ENCODE data around the gene PPP1R37. TPM values are rescaled to one million over a fixed set of nuclear protein-coding genes. Genes with fewer than 3 reads are reported as not detected.

Gene PPP1R37
- total RNA-seq, 1 experiment from 2014 or later: 46.4 TPM

DNA sequence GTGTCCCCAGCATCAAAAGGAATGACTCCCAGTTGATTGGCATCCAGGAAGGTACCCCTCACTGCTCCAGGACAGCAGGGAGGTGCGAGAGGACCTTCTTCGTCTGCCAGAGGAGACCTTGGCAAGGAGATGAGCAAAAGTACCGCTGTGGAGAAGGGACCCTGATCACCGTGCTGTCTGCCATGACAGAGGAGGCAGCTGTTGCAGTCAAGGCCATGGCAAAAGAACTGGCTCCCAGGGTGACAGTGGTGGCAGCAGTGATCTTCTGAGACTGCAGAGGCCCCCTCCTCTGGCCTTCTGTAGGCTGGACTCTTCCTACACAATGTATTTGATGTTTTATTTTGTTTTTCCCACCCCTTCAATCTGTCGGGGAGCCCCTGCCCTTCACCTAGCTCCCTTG lies 35.8 kb downstream of the PPP1R37 start:
- no peak for TF ChIP-seq EZH2 (IDR thresholded peaks at IDR 0.05; ENCODE audit: low read length, unreplicated experiment)
- TF ChIP-seq, protein P1, sequence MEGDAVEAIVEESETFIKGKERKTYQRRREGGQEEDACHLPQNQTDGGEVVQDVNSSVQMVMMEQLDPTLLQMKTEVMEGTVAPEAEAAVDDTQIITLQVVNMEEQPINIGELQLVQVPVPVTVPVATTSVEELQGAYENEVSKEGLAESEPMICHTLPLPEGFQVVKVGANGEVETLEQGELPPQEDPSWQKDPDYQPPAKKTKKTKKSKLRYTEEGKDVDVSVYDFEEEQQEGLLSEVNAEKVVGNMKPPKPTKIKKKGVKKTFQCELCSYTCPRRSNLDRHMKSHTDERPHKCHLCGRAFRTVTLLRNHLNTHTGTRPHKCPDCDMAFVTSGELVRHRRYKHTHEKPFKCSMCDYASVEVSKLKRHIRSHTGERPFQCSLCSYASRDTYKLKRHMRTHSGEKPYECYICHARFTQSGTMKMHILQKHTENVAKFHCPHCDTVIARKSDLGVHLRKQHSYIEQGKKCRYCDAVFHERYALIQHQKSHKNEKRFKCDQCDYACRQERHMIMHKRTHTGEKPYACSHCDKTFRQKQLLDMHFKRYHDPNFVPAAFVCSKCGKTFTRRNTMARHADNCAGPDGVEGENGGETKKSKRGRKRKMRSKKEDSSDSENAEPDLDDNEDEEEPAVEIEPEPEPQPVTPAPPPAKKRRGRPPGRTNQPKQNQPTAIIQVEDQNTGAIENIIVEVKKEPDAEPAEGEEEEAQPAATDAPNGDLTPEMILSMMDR (conservative IDR thresholded peaks at IDR 0.05; ENCODE audit: low read depth, low read length): no peak
- no peak for TF ChIP-seq EZH2phosphoT487 (IDR thresholded peaks at IDR 0.05; ENCODE audit: borderline replicate concordance, low read length)
- ATAC-seq (no peak), DNase-seq (no peak)
- Histone ChIP-seq H3K9ac (ENCODE audit: low read length) (no peak overlapping the region), H3K4me1 (ENCODE audit: insufficient read depth, low read length) (peaks cover 8% of the 10 kb centered on the region), H3K27ac (ENCODE audit: low read length) (no peak overlapping the region), H3K79me2 (ENCODE audit: low read length) (peaks cover 31% of the 10 kb centered on the region), H2AFZ (ENCODE audit: low read length) (no peak overlapping the region), H3K4me3 (ENCODE audit: low read length) (no peak overlapping the region), H3K9me2 (replicated peaks; ENCODE audit: low read length) (no peaks in the 10 kb centered on the region), H3K27me3 (ENCODE audit: low read length) (no peaks in the 10 kb centered on the region), H3F3A (ENCODE audit: low read length, unreplicated experiment) (peaks cover 2% of the 10 kb centered on the region), H4K20me1 (ENCODE audit: low read length) (no peaks in the 10 kb centered on the region; the same call in 1 of the 2 replicates), H3K36me3 (ENCODE audit: low read depth, low read length) (no peaks in the 10 kb centered on the region), H3K9me3 (ENCODE audit: low read length) (no peaks in the 10 kb centered on the region), H3K4me2 (ENCODE audit: low read length) (no peak overlapping the region)
- intact Hi-C loops (cut with micrococcal nuclease): loop anchor here (5.0 kb wide), 1 partner anchor 37 kb away; the partner anchor contains the start of gene PPP1R37
- ChIA-PET POLR2A (ENCODE audit: unreplicated experiment) (no interaction called here), CTCF (no interaction called here)
- no TSS peak for BruUV-seq (replicated peaks)

DNA sequence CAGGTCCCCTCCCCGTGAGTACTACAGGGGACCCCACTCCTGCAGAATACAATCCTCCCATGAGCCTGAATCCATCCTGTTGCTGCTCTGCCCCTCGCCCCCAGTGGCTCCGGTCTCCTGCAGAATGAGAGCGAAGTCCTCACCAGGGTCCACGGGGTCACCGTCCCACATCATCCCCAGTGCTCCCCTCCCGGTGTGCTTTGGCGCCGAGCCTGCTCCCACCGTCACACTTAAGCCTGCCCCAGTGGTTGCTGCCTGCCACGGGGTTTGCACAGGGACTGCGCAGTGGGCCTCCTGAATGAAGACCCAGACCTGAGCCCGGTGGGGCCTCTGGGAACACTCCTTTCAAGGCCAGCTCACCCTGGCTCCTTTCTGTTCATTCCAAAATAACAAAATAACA lies 37.3 kb downstream of the PPP1R37 start:
- no peaks in the 10 kb centered on the region for H3K9me3 ChIP-seq (ENCODE audit: low read length)
- H2AFZ ChIP-seq (ENCODE audit: low read length): no peak overlapping the region
- H3F3A ChIP-seq (ENCODE audit: low read length, unreplicated experiment): no peaks in the 10 kb centered on the region
- CTCF ChIA-PET: no interaction called here
- no peak overlapping the region for H3K4me3 ChIP-seq (ENCODE audit: low read length)
- H3K79me2 ChIP-seq (ENCODE audit: low read length): peaks cover 18% of the 10 kb centered on the region
- no TSS peak for BruUV-seq (replicated peaks)
- POLR2A ChIA-PET (ENCODE audit: unreplicated experiment): no interaction called here
- no peak overlapping the region for H3K4me2 ChIP-seq (ENCODE audit: low read length)
- TF ChIP-seq EZH2phosphoT487 (IDR thresholded peaks at IDR 0.05; ENCODE audit: borderline replicate concordance, low read length) (no peak), EZH2 (IDR thresholded peaks at IDR 0.05; ENCODE audit: low read length, unreplicated experiment) (no peak)
- TF ChIP-seq, protein P1 (conservative IDR thresholded peaks at IDR 0.05; ENCODE audit: low read depth, low read length): no peak
- no peaks in the 10 kb centered on the region for H3K9me2 ChIP-seq (replicated peaks; ENCODE audit: low read length)
- H3K9ac ChIP-seq (ENCODE audit: low read length): no peak overlapping the region
- no peak for ATAC-seq
- H3K36me3 ChIP-seq (ENCODE audit: low read depth, low read length): no peaks in the 10 kb centered on the region
- intact Hi-C loops (cut with micrococcal nuclease): no loop called here
- H3K27me3 ChIP-seq (ENCODE audit: low read length): no peaks in the 10 kb centered on the region
- no peak overlapping the region for H3K27ac ChIP-seq (ENCODE audit: low read length)
- H3K4me1 ChIP-seq (ENCODE audit: insufficient read depth, low read length): no peaks in the 10 kb centered on the region; the same call in 1 of the 2 replicates
- DNase-seq: no peak
- no peaks in the 10 kb centered on the region for H4K20me1 ChIP-seq (ENCODE audit: low read length)

DNA sequence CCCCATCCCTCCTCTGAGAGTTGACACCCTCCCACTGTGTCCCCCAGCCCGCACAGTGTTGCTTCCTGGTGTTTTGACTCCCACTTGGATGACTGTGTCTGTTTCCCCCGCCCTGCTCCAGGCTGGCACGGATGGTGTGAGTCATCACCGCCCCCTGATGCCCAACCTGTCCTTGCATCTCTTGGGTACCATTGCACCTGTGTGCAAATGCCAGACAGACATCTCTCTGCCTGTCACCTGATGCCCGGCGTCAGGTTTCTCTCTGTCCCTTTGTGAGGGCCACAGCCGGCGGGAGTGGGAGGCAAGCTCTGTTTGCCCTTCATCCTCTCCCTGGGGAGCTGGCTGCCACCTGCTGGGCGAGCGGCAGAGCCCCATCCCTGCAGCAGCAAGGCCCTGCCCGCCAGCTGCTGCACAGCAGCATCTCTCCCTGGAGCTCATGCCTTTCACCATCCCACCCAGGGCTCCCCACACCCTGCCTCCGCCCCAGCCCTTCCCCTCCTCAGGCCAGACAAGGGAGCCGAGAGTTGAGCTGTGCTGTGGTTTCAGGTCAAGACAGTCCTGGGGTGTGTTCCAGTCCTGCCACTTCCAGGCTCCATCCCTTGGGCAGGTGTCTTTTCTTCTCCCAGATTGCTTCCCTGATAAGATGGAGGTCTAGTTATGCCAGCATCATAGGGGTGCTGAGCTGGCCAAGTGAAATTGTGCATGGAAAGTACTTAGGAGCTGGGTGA lies 38.1 kb downstream of the PPP1R37 start:
- Histone ChIP-seq H3K9me2 (replicated peaks; ENCODE audit: low read length) (no peaks in the 10 kb centered on the region), H3K4me2 (ENCODE audit: low read length) (no peak overlapping the region), H3K9ac (ENCODE audit: low read length) (no peak overlapping the region), H3F3A (ENCODE audit: low read length, unreplicated experiment) (no peaks in the 10 kb centered on the region), H3K27me3 (ENCODE audit: low read length) (no peaks in the 10 kb centered on the region), H3K4me3 (ENCODE audit: low read length) (no peak overlapping the region), H2AFZ (ENCODE audit: low read length) (no peak overlapping the region), H3K27ac (ENCODE audit: low read length) (no peak overlapping the region), H4K20me1 (ENCODE audit: low read length) (no peaks in the 10 kb centered on the region), H3K36me3 (ENCODE audit: low read depth, low read length) (no peaks in the 10 kb centered on the region), H3K9me3 (ENCODE audit: low read length) (no peaks in the 10 kb centered on the region), H3K79me2 (ENCODE audit: low read length) (peaks cover 10% of the 10 kb centered on the region), H3K4me1 (ENCODE audit: insufficient read depth, low read length) (no peaks in the 10 kb centered on the region; the same call in 1 of the 2 replicates)
- ChIA-PET CTCF (interaction anchor here (0.6 kb wide), 2 partner anchors 39 to 178 kb away, joined by 4 to 10 read pairs; no protein-coding TSS in a partner anchor), POLR2A (ENCODE audit: unreplicated experiment) (no interaction called here)
- TF ChIP-seq EZH2phosphoT487 (IDR thresholded peaks at IDR 0.05; ENCODE audit: borderline replicate concordance, low read length) (no peak), EZH2 (IDR thresholded peaks at IDR 0.05; ENCODE audit: low read length, unreplicated experiment) (no peak)
- TF ChIP-seq, protein P1 (conservative IDR thresholded peaks at IDR 0.05; ENCODE audit: low read depth, low read length): peak; percentile 56
- intact Hi-C loops (cut with micrococcal nuclease): no loop called here
- no TSS peak for BruUV-seq (replicated peaks)
- ATAC-seq: peak; percentile 77
- peak; percentile 58 for DNase-seq

Data from PC-3 (cell line).